GM06990 (cell line): Measurements from ENCODE around the gene ZNF346.

Source experiments
- DNase-seq: peaks from one replicate; pipeline ENCODE4 v3.0.0-alpha.2; 2011; ENCODE audit not compliant: insufficient read length; ENCODE audit errors: extremely low read depth
- H3K27me3 ChIP-seq: replicated peaks from 2 replicates; pipeline ENCODE4 v1.6.0; 2011; ENCODE audit warnings: low read length; ENCODE audit not compliant: control insufficient read depth, insufficient read depth
- H3K36me3 ChIP-seq: 2 replicates; pipeline ENCODE4 v1.5.1; 2011; ENCODE audit warnings: low read length; ENCODE audit not compliant: control insufficient read depth, insufficient read depth
- H3K4me3 ChIP-seq: replicated peaks from 2 replicates; pipeline ENCODE4 v1.5.1; 2011; ENCODE audit warnings: low read depth, mild to moderate bottlenecking, control low read depth, low read length
- TF ChIP-seq, protein P1 (sequence below): IDR thresholded peaks from 2 replicates; pipeline ENCODE4 v1.5.1; 2011; ENCODE audit warnings: low read length, control low read depth, mild to moderate bottlenecking, inconsistent platforms; ENCODE audit not compliant: insufficient read depth, poor library complexity, severe bottlenecking

The ZNF346 gene

DNA sequence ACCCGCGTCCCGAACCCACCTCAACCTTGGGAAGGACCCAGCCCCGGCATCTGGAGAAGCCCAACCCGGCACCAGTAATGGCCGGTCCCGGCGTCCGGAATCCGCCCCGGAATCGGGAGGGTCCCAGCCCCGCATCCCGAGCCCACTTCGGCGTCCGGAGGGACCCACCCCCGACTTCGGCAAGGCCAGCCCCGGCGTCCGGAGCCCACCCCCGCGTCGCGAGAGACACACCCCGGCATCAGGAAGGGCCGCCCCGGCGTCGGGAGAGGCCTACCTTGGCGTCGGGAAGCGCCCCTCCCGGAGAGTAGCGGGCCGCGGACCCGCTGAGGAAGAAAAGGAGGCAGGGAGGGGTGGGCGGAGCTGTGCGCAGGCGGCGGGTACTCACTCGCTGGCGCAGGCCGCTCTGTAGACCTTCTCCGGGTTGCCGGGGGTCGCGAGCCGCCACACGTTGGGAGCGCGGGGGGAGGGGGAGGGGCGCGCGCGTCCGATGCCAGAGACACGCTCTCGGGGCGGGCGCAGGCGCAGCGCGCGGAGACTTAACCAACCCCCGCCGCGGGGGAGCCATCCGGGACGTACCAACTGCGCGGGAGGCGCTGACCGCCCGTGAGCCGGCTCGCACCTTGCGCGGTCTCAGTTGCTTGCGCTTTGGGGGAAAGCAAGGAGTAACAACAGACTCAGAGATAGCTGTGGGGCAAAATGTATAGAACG is 16.1 kb upstream of the ZNF346 start, which contains the start of gene UIMC1:
UIMC1 (minus strand) TSS at position 515 of the 708 bp plus-strand sequence. CDS start 24,164 bp downstream, outside the sequence.
- TF ChIP-seq, protein P1, sequence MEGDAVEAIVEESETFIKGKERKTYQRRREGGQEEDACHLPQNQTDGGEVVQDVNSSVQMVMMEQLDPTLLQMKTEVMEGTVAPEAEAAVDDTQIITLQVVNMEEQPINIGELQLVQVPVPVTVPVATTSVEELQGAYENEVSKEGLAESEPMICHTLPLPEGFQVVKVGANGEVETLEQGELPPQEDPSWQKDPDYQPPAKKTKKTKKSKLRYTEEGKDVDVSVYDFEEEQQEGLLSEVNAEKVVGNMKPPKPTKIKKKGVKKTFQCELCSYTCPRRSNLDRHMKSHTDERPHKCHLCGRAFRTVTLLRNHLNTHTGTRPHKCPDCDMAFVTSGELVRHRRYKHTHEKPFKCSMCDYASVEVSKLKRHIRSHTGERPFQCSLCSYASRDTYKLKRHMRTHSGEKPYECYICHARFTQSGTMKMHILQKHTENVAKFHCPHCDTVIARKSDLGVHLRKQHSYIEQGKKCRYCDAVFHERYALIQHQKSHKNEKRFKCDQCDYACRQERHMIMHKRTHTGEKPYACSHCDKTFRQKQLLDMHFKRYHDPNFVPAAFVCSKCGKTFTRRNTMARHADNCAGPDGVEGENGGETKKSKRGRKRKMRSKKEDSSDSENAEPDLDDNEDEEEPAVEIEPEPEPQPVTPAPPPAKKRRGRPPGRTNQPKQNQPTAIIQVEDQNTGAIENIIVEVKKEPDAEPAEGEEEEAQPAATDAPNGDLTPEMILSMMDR, result no peak
- Histone ChIP-seq H3K4me3 (peak within 1 kb of the TSS; percentile 98), H3K36me3 (no peaks in the 10 kb centered on the region), H3K27me3 (no peaks in the 10 kb centered on the region)
- peak; percentile 98 for DNase-seq

DNA sequence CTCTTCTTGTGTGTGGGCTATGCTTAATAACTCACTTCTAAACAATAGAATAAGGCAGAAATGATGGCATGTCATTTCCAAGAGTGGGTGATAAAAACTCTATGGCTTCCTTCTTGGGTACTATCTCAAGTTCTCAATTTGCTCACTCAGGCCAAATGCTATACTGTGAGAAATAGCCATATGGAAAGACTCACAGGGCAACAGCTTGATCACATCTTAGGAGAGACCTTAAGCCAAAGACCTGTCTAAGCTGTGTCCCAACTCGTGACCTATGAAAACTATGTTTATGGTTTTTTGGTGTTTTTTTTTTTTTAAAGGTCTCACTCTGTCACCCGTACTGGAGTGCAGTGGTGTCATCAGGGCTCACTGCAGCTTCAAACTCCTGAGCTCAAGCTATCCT is 13.8 kb upstream of the ZNF346 start:
- DNase-seq, result no peak
- Histone ChIP-seq H3K27me3 (no peaks in the 10 kb centered on the region), H3K4me3 (no peak overlapping the region), H3K36me3 (no peaks in the 10 kb centered on the region)
- TF ChIP-seq, protein P1, result no peak

DNA sequence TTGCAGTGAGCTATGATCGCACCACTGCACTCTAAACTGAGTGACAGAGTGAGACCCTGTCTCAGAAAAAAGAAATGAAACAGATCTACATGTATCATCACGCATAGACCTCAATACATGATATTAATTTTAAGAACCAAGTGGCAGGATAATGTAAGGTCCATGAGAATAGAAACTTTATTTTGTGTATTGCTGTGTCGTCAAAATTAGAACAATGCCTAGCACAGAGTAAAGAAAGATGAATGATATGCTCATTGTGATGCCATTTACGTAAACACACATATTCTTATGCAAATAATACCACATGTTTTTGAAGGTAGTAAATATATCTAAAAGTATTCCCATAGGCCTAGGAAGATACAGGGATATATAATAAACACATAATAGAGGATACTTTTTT is 12.3 kb upstream of the ZNF346 start:
- no peak for DNase-seq
- no peak overlapping the region for H3K4me3 ChIP-seq
- no peaks in the 10 kb centered on the region for H3K27me3 ChIP-seq
- TF ChIP-seq, protein P1, result no peak
- no peaks in the 10 kb centered on the region for H3K36me3 ChIP-seq

DNA sequence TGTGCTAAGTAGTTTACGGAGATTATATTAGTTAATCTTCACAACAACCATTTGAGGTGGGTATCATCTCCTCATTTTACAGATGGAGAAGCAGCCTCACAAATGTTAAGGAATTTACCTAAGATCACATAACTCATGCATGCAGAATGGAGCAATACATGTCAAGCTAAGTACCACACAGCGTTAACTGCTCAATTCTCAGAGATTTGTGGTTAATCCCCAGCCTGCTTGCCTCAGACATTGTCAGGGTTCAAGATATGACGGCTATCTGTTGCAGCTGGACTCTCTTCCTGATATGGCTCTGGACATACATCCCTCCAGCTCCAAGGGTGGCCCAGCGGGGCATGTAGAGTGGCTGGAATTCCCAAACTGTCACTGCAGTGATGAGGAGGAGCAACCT is 7.3 kb upstream of the ZNF346 start:
- Histone ChIP-seq H3K36me3 (no peaks in the 10 kb centered on the region), H3K4me3 (no peak overlapping the region), H3K27me3 (no peaks in the 10 kb centered on the region)
- DNase-seq, result no peak
- TF ChIP-seq, protein P1, result no peak

DNA sequence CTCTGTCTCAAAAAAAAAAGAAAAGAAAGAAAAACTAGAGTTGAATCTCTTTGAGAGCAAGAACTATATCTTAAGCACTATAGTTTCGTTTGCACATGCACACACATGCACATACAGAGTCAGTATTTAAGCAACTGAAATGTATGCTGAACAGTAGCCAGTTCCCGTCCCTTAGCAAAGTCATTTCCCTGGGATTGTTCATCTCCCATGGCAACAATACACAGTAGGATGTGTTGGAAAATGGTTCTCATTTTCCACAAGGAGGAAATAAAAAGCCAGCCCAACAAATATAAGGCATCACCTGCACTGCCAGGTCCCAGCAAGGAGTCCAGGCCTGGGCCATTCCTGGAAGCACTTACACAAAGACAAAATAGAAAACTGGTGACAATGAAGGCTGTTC is 4.2 kb upstream of the ZNF346 start:
- no peak overlapping the region for H3K4me3 ChIP-seq
- no peak for DNase-seq
- no peaks in the 10 kb centered on the region for H3K36me3 ChIP-seq
- TF ChIP-seq, protein P1, result no peak
- H3K27me3 ChIP-seq, result no peaks in the 10 kb centered on the region
